Smooth muscle cell (in vitro differentiated cells): ENCODE measurements around the gene KLHL30. TPM values are rescaled to one million over a fixed set of nuclear protein-coding genes. Genes with fewer than 3 reads are reported as not detected.

ENCODE experiments used
- DNase-seq: peaks from one replicate; lab custom pipeline; 2025; ENCODE audit not compliant: unreplicated experiment; lab: John Stamatoyannopoulos, UW
- H2AFZ ChIP-seq: fragments of 200-600 bp; sonication (generic); 2 replicates; pipeline ENCODE4 v1.6.0; 2016; ENCODE audit warnings: antibody characterized with exemption, low read depth, mild to moderate bottlenecking
- H3F3A ChIP-seq: fragments of 200-600 bp; sonication (generic); 2 replicates; pipeline ENCODE4 v1.6.0; 2017; ENCODE audit warnings: antibody characterized with exemption, low read depth
- H3K27ac ChIP-seq: fragments of 200-600 bp; sonication (generic); 2 replicates; pipeline ENCODE4 v1.5.1; 2016; ENCODE audit warnings: low read depth, mild to moderate bottlenecking
- H3K27me3 ChIP-seq: fragments of 200-600 bp; sonication (generic); 2 replicates; pipeline ENCODE4 v1.6.1; 2016; ENCODE audit warnings: low read depth, mild to moderate bottlenecking
- H3K36me3 ChIP-seq: fragments of 200-600 bp; sonication (generic); 2 replicates; pipeline ENCODE4 v1.5.1; 2016; ENCODE audit warnings: low read depth
- H3K4me1 ChIP-seq: fragments of 200-600 bp; sonication (generic); 2 replicates; pipeline ENCODE4 v1.5.1; 2016; ENCODE audit warnings: low read depth
- H3K4me2 ChIP-seq: fragments of 200-600 bp; sonication (generic); 2 replicates; pipeline ENCODE4 v1.6.0; 2016; ENCODE audit warnings: mild to moderate bottlenecking
- H3K4me3 ChIP-seq: fragments of 200-600 bp; sonication (generic); 2 replicates; pipeline ENCODE4 v1.5.1; 2016; ENCODE audit warnings: mild to moderate bottlenecking
- H3K79me2 ChIP-seq: fragments of 200-600 bp; sonication (generic); 2 replicates; pipeline ENCODE4 v1.6.0; 2016; ENCODE audit warnings: low read depth, mild to moderate bottlenecking
- H3K9ac ChIP-seq: fragments of 200-600 bp; sonication (generic); 2 replicates; pipeline ENCODE4 v1.6.0; 2016; ENCODE audit warnings: low read depth
- H3K9me3 ChIP-seq: fragments of 200-600 bp; sonication (generic); replicated peaks from 2 replicates; pipeline ENCODE4 v1.5.1; 2016; ENCODE audit warnings: low read depth
- H4K20me1 ChIP-seq: fragments of 200-600 bp; sonication (generic); 2 replicates; pipeline ENCODE4 v1.6.0; 2016; ENCODE audit warnings: low read depth
- WGBS: methylation state at CpG from one replicate; pipeline ENCODE4 v1.1.7; 2016; ENCODE audit warnings: low lambda C conversion rate; 5-methylcytosine and 5-hydroxymethylcytosine counted together
- polyA plus RNA-seq: library from polyadenylated mRNA; unstranded; fragments of >200 nt; fragmentation: Nextera tagmentation; extraction: Ambion mirVana; gene quantifications from 2 replicates; pipeline ENCODE4 v1.2.1, GENCODE V29; 2016
- total RNA-seq: library from RNA; depleted of rRNA; stranded (reverse); fragments of >200 nt; gene quantifications from 2 replicates; pipeline ENCODE4 v1.2.3, GENCODE V29; 2014
- TF ChIP-seq, protein P1 (sequence below): fragments of 200-600 bp; sonication (generic); IDR thresholded peaks from 2 replicates; pipeline ENCODE4 v1.5.1; 2017; ENCODE audit warnings: borderline replicate concordance, mild to moderate bottlenecking, antibody characterized with exemption; ENCODE audit not compliant: insufficient read depth, poor library complexity, severe bottlenecking

Gene KLHL30
- total and polyA plus RNA-seq, 2 experiments from 2014 or later = 0.31 TPM; not detected in 1

DNA sequence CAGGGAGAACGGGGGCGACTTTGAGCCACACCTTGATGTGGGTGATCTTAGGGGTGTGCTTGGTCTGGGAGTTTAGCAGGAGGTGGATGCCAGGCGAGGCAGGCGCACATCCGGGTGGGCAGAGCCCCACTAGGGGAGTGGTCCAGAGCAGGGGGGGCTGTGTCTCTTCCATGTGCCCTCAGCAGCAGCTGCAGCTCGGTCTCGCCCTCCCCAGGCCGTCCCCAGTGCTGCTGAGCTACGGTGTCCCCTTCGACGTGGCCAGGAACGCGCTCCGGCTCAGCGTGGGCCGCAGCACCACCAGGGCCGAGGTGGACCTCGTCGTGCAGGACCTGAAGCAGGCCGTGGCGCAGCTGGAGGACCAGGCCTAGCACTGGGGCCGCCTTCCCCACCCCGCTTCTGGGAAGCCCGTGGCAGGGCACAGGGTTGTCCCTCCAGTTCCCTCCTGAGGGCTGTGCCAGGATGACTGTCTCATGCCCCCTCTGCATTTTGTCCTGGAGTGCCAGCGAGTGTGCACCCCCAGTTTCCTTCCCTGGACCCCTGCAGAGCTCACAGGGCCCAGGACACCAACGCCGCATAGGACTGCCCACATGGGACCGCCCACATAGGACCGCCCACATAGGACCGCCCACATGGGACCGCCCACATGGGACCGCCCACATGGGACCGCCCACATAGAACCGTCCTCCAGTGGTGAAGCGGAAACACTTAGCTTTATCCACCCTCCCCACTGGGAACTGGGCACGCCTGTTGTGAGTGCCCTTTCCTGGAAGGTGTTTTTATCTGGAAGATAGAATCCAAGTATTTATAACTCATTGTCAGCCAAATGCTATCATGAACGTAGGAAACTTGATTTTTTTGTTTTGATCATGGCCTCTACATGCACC lies 40.2 kb upstream of the KLHL30 start:
- WGBS = 78% methylated on average over 37 of the region's 37 CpGs
- H3K36me3 ChIP-seq = no peaks in the 10 kb centered on the region
- DNase-seq = no peak

GRCh38 chr2:238098901-238099713 lies 39.4 kb upstream of the KLHL30 start:
- Histone ChIP-seq H3K36me3 (no peaks in the 10 kb centered on the region), H3K27ac (no peak overlapping the region), H3K4me1 (no peaks in the 10 kb centered on the region), H4K20me1 (no peaks in the 10 kb centered on the region), H3K4me3 (no peak overlapping the region), H3K9me3 (no peaks in the 10 kb centered on the region), H3K9ac (no peak overlapping the region), H3F3A (no peaks in the 10 kb centered on the region), H3K79me2 (no peaks in the 10 kb centered on the region), H3K4me2 (no peak overlapping the region), H3K27me3 (no peaks in the 10 kb centered on the region), H2AFZ (no peak overlapping the region)
- no peak for DNase-seq
- TF ChIP-seq, protein P1, sequence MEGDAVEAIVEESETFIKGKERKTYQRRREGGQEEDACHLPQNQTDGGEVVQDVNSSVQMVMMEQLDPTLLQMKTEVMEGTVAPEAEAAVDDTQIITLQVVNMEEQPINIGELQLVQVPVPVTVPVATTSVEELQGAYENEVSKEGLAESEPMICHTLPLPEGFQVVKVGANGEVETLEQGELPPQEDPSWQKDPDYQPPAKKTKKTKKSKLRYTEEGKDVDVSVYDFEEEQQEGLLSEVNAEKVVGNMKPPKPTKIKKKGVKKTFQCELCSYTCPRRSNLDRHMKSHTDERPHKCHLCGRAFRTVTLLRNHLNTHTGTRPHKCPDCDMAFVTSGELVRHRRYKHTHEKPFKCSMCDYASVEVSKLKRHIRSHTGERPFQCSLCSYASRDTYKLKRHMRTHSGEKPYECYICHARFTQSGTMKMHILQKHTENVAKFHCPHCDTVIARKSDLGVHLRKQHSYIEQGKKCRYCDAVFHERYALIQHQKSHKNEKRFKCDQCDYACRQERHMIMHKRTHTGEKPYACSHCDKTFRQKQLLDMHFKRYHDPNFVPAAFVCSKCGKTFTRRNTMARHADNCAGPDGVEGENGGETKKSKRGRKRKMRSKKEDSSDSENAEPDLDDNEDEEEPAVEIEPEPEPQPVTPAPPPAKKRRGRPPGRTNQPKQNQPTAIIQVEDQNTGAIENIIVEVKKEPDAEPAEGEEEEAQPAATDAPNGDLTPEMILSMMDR = no peak
- 93% methylated on average over 17 of the region's 17 CpGs for WGBS

More for the DNA sequence above, 40.2 kb upstream of the KLHL30 start:
- Histone ChIP-seq H4K20me1 (no peaks in the 10 kb centered on the region), H3F3A (no peaks in the 10 kb centered on the region), H3K9me3 (no peaks in the 10 kb centered on the region), H3K27ac (no peak overlapping the region), H2AFZ (no peak overlapping the region), H3K4me1 (no peaks in the 10 kb centered on the region), H3K4me2 (no peak overlapping the region), H3K9ac (no peak overlapping the region), H3K27me3 (no peaks in the 10 kb centered on the region), H3K79me2 (no peaks in the 10 kb centered on the region), H3K4me3 (no peak overlapping the region)
- TF ChIP-seq, protein P1 = no peak

- no peaks in the 10 kb centered on the region for H3K36me3 ChIP-seq
- H3K4me1 ChIP-seq = no peaks in the 10 kb centered on the region
- H3K27ac ChIP-seq = no peak overlapping the region
- no peaks in the 10 kb centered on the region for H3F3A ChIP-seq
- no peaks in the 10 kb centered on the region for H3K9me3 ChIP-seq
- no peak for DNase-seq
- H3K4me2 ChIP-seq = no peak overlapping the region
- H4K20me1 ChIP-seq = no peaks in the 10 kb centered on the region
- H3K27me3 ChIP-seq = no peaks in the 10 kb centered on the region
- H3K79me2 ChIP-seq = no peaks in the 10 kb centered on the region
- TF ChIP-seq, protein P1 = no peak
- WGBS = 93% methylated on average over 10 of the region's 10 CpGs
- H3K9ac ChIP-seq = no peak overlapping the region
- no peak overlapping the region for H2AFZ ChIP-seq
- no peak overlapping the region for H3K4me3 ChIP-seq
Measured at GRCh38 chr2:238099714-238100048, 38.8 kb upstream of the KLHL30 start.
